OCI-LY1 (cell line): ENCODE results near the gene EN1.

Source experiments
- H2AFZ ChIP-seq: fragments of 200-600 bp; sonication (generic), shearing (Covaris generic); 2 replicates; pipeline ENCODE4 v1.6.0; 2014; ENCODE audit warnings: antibody characterized with exemption, mild to moderate bottlenecking, low read length
- H3F3A ChIP-seq: fragments of 200-600 bp; sonication (generic), shearing (Covaris generic); 2 replicates; pipeline ENCODE4 v1.6.0; 2014; ENCODE audit warnings: mild to moderate bottlenecking, antibody characterized with exemption, low read length, moderate library complexity; ENCODE audit not compliant: insufficient read depth
- H3K27ac ChIP-seq: fragments of 200-600 bp; sonication (generic); 2 replicates; pipeline ENCODE4 v1.5.1; 2014; ENCODE audit warnings: low read length, mixed run types, mild to moderate bottlenecking, low read depth; ENCODE audit not compliant: poor library complexity, severe bottlenecking
- H3K27me3 ChIP-seq: fragments of 200-600 bp; sonication (generic); 2 replicates; pipeline ENCODE4 v1.6.0; 2014; ENCODE audit warnings: antibody characterized with exemption, mild to moderate bottlenecking, low read length, moderate library complexity; ENCODE audit not compliant: insufficient read depth
- H3K36me3 ChIP-seq: fragments of 200-600 bp; sonication (generic); 2 replicates; pipeline ENCODE4 v1.6.1; 2014; ENCODE audit warnings: mild to moderate bottlenecking, antibody characterized with exemption, low read length, moderate library complexity, mixed read lengths; ENCODE audit not compliant: insufficient read depth
- H3K4me1 ChIP-seq: fragments of 200-600 bp; sonication (generic); 2 replicates; pipeline ENCODE4 v1.5.1; 2014; ENCODE audit warnings: mild to moderate bottlenecking, low read length, moderate library complexity; ENCODE audit not compliant: insufficient read depth, severe bottlenecking
- H3K4me2 ChIP-seq: fragments of 200-600 bp; sonication (generic), shearing (Covaris generic); 2 replicates; pipeline ENCODE4 v1.6.1; 2014; ENCODE audit warnings: low read length
- H3K4me3 ChIP-seq: fragments of 200-600 bp; sonication (generic); 2 replicates; pipeline ENCODE4 v1.5.1; 2014; ENCODE audit warnings: low read length, low read depth, mild to moderate bottlenecking, mixed read lengths; ENCODE audit not compliant: poor library complexity, severe bottlenecking
- H3K79me2 ChIP-seq: fragments of 200-600 bp; shearing (Covaris generic); 2 replicates; pipeline ENCODE4 v1.6.1; 2016; ENCODE audit warnings: mixed run types, low read length, mixed read lengths; ENCODE audit not compliant: insufficient read depth
- H3K9ac ChIP-seq: fragments of 200-600 bp; sonication (generic), shearing (Covaris generic); 2 replicates; pipeline ENCODE4 v1.6.1; 2014; ENCODE audit warnings: mild to moderate bottlenecking, low read length, mixed read lengths
- H3K9me2 ChIP-seq: fragments of 200-600 bp; sonication (generic), shearing (Covaris generic); 2 replicates; pipeline ENCODE4 v1.6.1; 2014; ENCODE audit warnings: low read depth, mild to moderate bottlenecking, low read length, mixed read lengths
- H3K9me3 ChIP-seq: fragments of 200-600 bp; shearing (Covaris generic); 2 replicates; pipeline ENCODE4 v1.6.1; 2014; ENCODE audit warnings: low read length, mixed read lengths
- H4K20me1 ChIP-seq: fragments of 200-600 bp; sonication (generic), shearing (Covaris generic); 2 replicates; pipeline ENCODE4 v1.6.0; 2016; ENCODE audit warnings: mild to moderate bottlenecking, low read length; ENCODE audit not compliant: insufficient read depth
- EZH2 ChIP-seq: fragments of 200-600 bp; sonication (generic), shearing (Covaris generic); IDR thresholded peaks from 2 replicates; pipeline ENCODE4 v1.8.0; 2017; ENCODE audit warnings: borderline replicate concordance, mixed run types, mild to moderate bottlenecking, antibody characterized with exemption, low read length, moderate library complexity, mixed read lengths
- TF ChIP-seq, protein P1 (sequence below): fragments of 200-600 bp; sonication (generic), shearing (Covaris generic); IDR thresholded peaks from 2 replicates; pipeline ENCODE4 v1.5.1; 2017; ENCODE audit warnings: mild to moderate bottlenecking, antibody characterized with exemption, low read length, moderate library complexity, mixed read lengths

Gene EN1

GRCh38 chr2:118846442-118846952, 951 bp downstream of the EN1 start:
- Histone ChIP-seq H3K4me1 (no peaks in the 10 kb centered on the region), H3K79me2 (no peaks in the 10 kb centered on the region), H4K20me1 (no peaks in the 10 kb centered on the region), H3K27ac (no peak overlapping the region), H2AFZ (no peak overlapping the region), H3K9me3 (no peaks in the 10 kb centered on the region), H3K27me3 (no peaks in the 10 kb centered on the region), H3K9ac (no peak overlapping the region), H3F3A (no peaks in the 10 kb centered on the region), H3K4me3 (no peak overlapping the region), H3K36me3 (no peaks in the 10 kb centered on the region), H3K4me2 (no peak overlapping the region), H3K9me2 (no peaks in the 10 kb centered on the region)
- TF ChIP-seq, protein P1, sequence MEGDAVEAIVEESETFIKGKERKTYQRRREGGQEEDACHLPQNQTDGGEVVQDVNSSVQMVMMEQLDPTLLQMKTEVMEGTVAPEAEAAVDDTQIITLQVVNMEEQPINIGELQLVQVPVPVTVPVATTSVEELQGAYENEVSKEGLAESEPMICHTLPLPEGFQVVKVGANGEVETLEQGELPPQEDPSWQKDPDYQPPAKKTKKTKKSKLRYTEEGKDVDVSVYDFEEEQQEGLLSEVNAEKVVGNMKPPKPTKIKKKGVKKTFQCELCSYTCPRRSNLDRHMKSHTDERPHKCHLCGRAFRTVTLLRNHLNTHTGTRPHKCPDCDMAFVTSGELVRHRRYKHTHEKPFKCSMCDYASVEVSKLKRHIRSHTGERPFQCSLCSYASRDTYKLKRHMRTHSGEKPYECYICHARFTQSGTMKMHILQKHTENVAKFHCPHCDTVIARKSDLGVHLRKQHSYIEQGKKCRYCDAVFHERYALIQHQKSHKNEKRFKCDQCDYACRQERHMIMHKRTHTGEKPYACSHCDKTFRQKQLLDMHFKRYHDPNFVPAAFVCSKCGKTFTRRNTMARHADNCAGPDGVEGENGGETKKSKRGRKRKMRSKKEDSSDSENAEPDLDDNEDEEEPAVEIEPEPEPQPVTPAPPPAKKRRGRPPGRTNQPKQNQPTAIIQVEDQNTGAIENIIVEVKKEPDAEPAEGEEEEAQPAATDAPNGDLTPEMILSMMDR = no peak
- no peak for TF ChIP-seq EZH2

DNA sequence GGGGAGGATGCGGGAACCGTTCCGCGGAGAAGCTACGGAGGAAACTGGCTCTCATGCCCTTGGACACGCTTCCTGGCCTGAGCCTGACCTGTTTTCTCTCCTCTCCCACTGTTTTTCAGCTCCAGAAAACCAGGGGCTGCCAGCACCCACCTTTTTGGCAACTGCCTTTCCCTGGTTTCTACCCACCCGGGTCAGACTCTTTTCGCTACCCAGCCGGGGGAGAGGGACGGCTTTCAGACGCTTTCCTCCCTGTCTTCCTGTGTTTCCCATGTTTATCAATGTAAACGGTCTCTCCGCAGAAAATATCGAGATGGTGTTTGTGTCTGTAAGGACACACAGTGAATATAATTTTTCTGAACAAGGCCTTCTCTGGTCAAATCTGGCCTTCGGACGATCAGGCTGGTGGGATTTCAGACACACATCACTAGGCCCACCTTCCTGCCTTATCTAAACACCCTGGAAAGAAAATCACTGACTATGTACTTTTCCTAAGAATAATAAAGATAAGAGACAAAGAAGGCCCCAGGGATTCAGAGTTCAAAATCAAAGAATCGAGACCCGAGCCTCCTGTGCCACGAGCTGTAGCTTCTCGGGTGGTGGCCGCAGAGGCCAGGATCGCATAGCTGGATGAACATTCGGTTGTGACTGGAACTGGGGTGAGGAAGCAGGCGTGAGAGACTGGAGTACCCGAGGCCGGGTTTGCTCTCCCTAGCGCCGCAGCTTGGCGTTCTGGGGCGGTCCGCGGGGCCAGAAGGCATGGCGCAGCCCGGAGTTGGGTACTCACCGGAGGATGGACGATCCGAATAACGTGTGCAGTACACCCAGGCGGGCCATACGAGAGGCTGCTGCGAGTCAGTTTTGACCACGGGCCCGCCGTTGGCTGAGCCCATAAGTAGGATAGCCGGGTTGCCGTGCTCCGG, 1.7 kb downstream of the EN1 start:
- H2AFZ ChIP-seq = no peak overlapping the region

DNA sequence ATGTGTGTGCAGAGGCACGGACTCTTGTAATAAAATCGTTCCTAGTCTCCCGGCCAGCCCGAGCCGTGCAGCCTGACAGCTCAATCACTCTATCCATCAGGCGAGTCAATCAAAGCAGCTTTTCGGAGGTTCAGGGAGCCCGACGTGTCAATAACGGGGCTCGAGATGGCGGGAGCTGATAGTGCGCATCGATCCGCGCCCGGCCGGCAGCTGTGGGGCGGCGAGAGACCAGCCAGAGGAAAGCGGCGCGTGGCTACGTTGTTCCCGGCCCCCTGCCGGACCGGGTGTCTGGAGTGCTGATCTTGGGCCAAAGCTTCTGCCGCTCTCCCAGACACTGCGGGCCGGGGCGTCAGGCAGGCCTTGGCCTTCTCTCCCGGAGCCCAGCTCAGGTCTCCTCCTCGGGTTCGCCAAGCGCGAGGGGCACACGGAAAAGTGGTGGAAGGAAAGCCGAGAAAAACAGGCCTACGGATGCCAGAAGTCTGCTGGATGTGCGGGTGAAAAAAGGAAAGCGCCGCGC, 2.4 kb downstream of the EN1 start:
- Histone ChIP-seq H3K4me3 (no peak overlapping the region), H3K27me3 (no peaks in the 10 kb centered on the region), H3K79me2 (no peaks in the 10 kb centered on the region), H3K9ac (no peak overlapping the region), H3K4me1 (no peaks in the 10 kb centered on the region), H3K36me3 (no peaks in the 10 kb centered on the region), H3K27ac (no peak overlapping the region), H3K9me2 (no peaks in the 10 kb centered on the region), H3K4me2 (no peak overlapping the region), H3F3A (no peaks in the 10 kb centered on the region), H4K20me1 (no peaks in the 10 kb centered on the region), H2AFZ (no peak overlapping the region), H3K9me3 (no peaks in the 10 kb centered on the region)
- TF ChIP-seq, protein P1 = no peak
- TF ChIP-seq EZH2 = no peak

More for the DNA sequence above, 1.7 kb downstream of the EN1 start:
- Histone ChIP-seq H3K79me2 (no peaks in the 10 kb centered on the region), H3K4me1 (no peaks in the 10 kb centered on the region), H3K27me3 (no peaks in the 10 kb centered on the region), H3F3A (no peaks in the 10 kb centered on the region), H3K4me2 (no peak overlapping the region), H3K9ac (no peak overlapping the region), H3K27ac (no peak overlapping the region), H3K36me3 (no peaks in the 10 kb centered on the region), H4K20me1 (no peaks in the 10 kb centered on the region), H3K9me3 (no peaks in the 10 kb centered on the region), H3K9me2 (no peaks in the 10 kb centered on the region), H3K4me3 (no peak overlapping the region)
- TF ChIP-seq, protein P1 = no peak
- TF ChIP-seq EZH2 = no peak
